HepG2 (cell line): Measurements from ENCODE around the gene ALS2. TPM values are rescaled to one million over a fixed set of nuclear protein-coding genes. Genes with fewer than 3 reads are reported as not detected.

Experiments
- ATF7 ChIP-seq, 2 experiments: fragments of 450-650 bp in 1 of 2; sonication (generic) in 1 of 2; formaldehyde crosslinking in 1 of 2; IDR thresholded peaks; 2 replicates each; pipeline versions ENCODE4 v1.4.0 to v1.6.1; 2016 to 2020; ENCODE audit warnings: antibody characterized with exemption in 1 of 2, mild to moderate bottlenecking in 1 of 2, missing genetic modification reagents in 1 of 2
- BHLHE40 ChIP-seq: IDR thresholded peaks from 2 replicates; pipeline ENCODE4 v1.6.1; 2011; ENCODE audit warnings: low read length, improper control_type of control experiment
- FOXK2 ChIP-seq: fragments of 450-650 bp; IDR thresholded peaks from 2 replicates; pipeline ENCODE4 v1.6.1; 2016
- HCFC1 ChIP-seq: fragments of 150-350 bp; IDR thresholded peaks from 2 replicates; pipeline ENCODE4 v1.6.1; 2014; ENCODE audit warnings: low read depth, low read length
- HES4 ChIP-seq: sonication (generic); formaldehyde crosslinking; IDR thresholded peaks from 2 replicates; pipeline ENCODE4 v1.9.0; 2021; ENCODE audit warnings: mild to moderate bottlenecking, missing genetic modification reagents, borderline replicate concordance
- JDP2 ChIP-seq: sonication (generic); formaldehyde crosslinking; IDR thresholded peaks from 2 replicates; pipeline ENCODE4 v1.8.1; 2022; ENCODE audit warnings: missing genetic modification reagents, borderline replicate concordance
- MBNL3 ChIP-seq: fragments of 250-450 bp; sonication (Bioruptor Pico); conservative IDR thresholded peaks from 2 replicates; pipeline ENCODE4 v1.8.0; 2022; ENCODE audit warnings: mild to moderate bottlenecking, inconsistent platforms
- NFE2L1 ChIP-seq: sonication (generic); formaldehyde crosslinking; IDR thresholded peaks from 2 replicates; pipeline ENCODE4 v1.4.0; 2020; ENCODE audit warnings: missing genetic modification reagents, mild to moderate bottlenecking, borderline replicate concordance
- PPARG ChIP-seq: conservative IDR thresholded peaks from 2 replicates; pipeline ENCODE4 v1.6.1; 2016; ENCODE audit warnings: missing biosample characterization, missing genetic modification reagents
- REPIN1 ChIP-seq: sonication (generic); formaldehyde crosslinking; IDR thresholded peaks from 2 replicates; pipeline ENCODE4 v1.8.0; 2022; ENCODE audit warnings: missing genetic modification reagents, low read depth, mild to moderate bottlenecking, borderline replicate concordance
- SP5 ChIP-seq: IDR thresholded peaks from 2 replicates; pipeline ENCODE4 v1.6.1; 2016; ENCODE audit warnings: low read depth, borderline replicate concordance
- SPEN ChIP-seq: sonication (generic); formaldehyde crosslinking; IDR thresholded peaks from 2 replicates; pipeline ENCODE4 v1.5.1; 2020; ENCODE audit warnings: low read depth, mild to moderate bottlenecking, missing genetic modification reagents
- TGIF2 ChIP-seq: IDR thresholded peaks from 2 replicates; pipeline ENCODE4 v1.6.1; 2016; ENCODE audit warnings: control low read depth, missing compliant biosample characterization
- ZMYM2 ChIP-seq: sonication (generic); formaldehyde crosslinking; IDR thresholded peaks from 2 replicates; pipeline ENCODE4 v1.8.0; 2022; ENCODE audit warnings: mild to moderate bottlenecking, missing genetic modification reagents
- ZNF143 ChIP-seq: sonication (generic); formaldehyde crosslinking; IDR thresholded peaks from 2 replicates; pipeline ENCODE4 v1.4.0; 2020; ENCODE audit warnings: missing genetic modification reagents
- ZNF274 ChIP-seq: sonication (generic); formaldehyde crosslinking; IDR thresholded peaks from 2 replicates; pipeline ENCODE4 v1.5.1; 2020; ENCODE audit warnings: mild to moderate bottlenecking, missing genetic modification reagents
- ZNF280B ChIP-seq: sonication (generic); formaldehyde crosslinking; IDR thresholded peaks from 2 replicates; pipeline ENCODE4 v1.5.0; 2020; ENCODE audit warnings: missing genetic modification reagents, mild to moderate bottlenecking, borderline replicate concordance
- ZNF574 ChIP-seq: sonication (generic); formaldehyde crosslinking; IDR thresholded peaks from 2 replicates; pipeline ENCODE4 v1.4.0; 2020; ENCODE audit warnings: missing genetic modification reagents
- ZSCAN22 ChIP-seq: sonication (generic); formaldehyde crosslinking; IDR thresholded peaks from 2 replicates; pipeline ENCODE4 v1.4.0; 2020; ENCODE audit warnings: mild to moderate bottlenecking, missing genetic modification reagents
- ZSCAN25 ChIP-seq: sonication (generic); formaldehyde crosslinking; IDR thresholded peaks from 2 replicates; pipeline ENCODE4 v1.8.0; 2022; ENCODE audit warnings: mild to moderate bottlenecking, missing genetic modification reagents
- ZXDC ChIP-seq: sonication (generic); formaldehyde crosslinking; IDR thresholded peaks from 2 replicates; pipeline ENCODE4 v1.5.0; 2020; ENCODE audit warnings: mild to moderate bottlenecking, missing genetic modification reagents
- polyA plus RNA-seq, 8 experiments: library from polyadenylated mRNA; depleted of rRNA in 3 of 8; stranded (reverse) in 7 of 8; unstranded in 1 of 8; fragments of >200 nt; fragmentation: Illumina TruSeq in 4 of 8; extraction: Trizol in 4 of 8; gene quantifications; 2 replicates each; pipeline versions ENCODE4 v1.2.1 to v1.2.3, GENCODE V29; 2011 to 2016; ENCODE audit warnings: low read depth in 4 of 8, missing spikeins in 1 of 8, mixed read lengths in 1 of 8; ENCODE audit not compliant: insufficient read depth in 1 of 8
- total RNA-seq, 5 experiments: library from RNA; depleted of rRNA; stranded (reverse); fragments of >200 nt; fragmentation: Illumina TruSeq; extraction: Trizol; gene quantifications; 2 replicates each; pipeline ENCODE4 v1.2.3, GENCODE V29; 2016; ENCODE audit warnings: low read depth in 1 of 5

ALS2 gene
- total and polyA plus RNA-seq, 2 of the 13 experiments (the other 11 are each of a cell fraction or from before 2014, with no cell fraction given) = 12.7 to 19.3 TPM

GRCh38 chr2:201780674-201781493 lies at the start of gene ALS2 (continued):
- TF ChIP-seq ZNF574 (CRISPR knock-in tag) (peak; percentile 78), ZNF143 (CRISPR knock-in tag) (peak; percentile 66; the same call in 1 of the 2 replicates), HCFC1 (peak; percentile 48; the same call in 1 of the 2 replicates), JDP2 (CRISPR knock-in tag) (no peak), REPIN1 (CRISPR knock-in tag) (peak; percentile 68; the same call in 1 of the 2 replicates), ZMYM2 (no peak), MBNL3 (CRISPR knock-in tag) (no peak), HES4 (CRISPR knock-in tag) (peak; percentile 79; the same call in 1 of the 2 replicates), TGIF2 (peak; percentile 90), ZNF280B (CRISPR knock-in tag) (peak; percentile 90; the same call in 1 of the 2 replicates), NFE2L1 (no peak), SP5 (peak; percentile 86), ZSCAN22 (no peak; the same call in 1 of the 2 replicates), PPARG (CRISPR knock-in tag) (peak; percentile 49; the same call in 1 of the 2 replicates), ZNF274 (CRISPR knock-in tag) (peak; percentile 81; the same call in 1 of the 2 replicates), ATF7 (IDR thresholded peaks at IDR 0.05) (peak; percentile 100), ATF7 (CRISPR knock-in tag; IDR thresholded peaks at IDR 0.05) (peak; percentile 96), ZXDC (CRISPR knock-in tag) (peak; percentile 96), FOXK2 (peak; percentile 59; the same call in 1 of the 2 replicates), SPEN (CRISPR knock-in tag) (peak; percentile 87), ZSCAN25 (CRISPR knock-in tag) (no peak; the same call in 1 of the 2 replicates), BHLHE40 (no peak; the same call in 1 of the 2 replicates)
